ENCODE results near the gene HACD4.
"Not testable (repeated sequence)": the region's sequence is repeated elsewhere in the genome, so short reads cannot be mapped to it uniquely, and the experiment has no call there.

HACD4 gene

DNA sequence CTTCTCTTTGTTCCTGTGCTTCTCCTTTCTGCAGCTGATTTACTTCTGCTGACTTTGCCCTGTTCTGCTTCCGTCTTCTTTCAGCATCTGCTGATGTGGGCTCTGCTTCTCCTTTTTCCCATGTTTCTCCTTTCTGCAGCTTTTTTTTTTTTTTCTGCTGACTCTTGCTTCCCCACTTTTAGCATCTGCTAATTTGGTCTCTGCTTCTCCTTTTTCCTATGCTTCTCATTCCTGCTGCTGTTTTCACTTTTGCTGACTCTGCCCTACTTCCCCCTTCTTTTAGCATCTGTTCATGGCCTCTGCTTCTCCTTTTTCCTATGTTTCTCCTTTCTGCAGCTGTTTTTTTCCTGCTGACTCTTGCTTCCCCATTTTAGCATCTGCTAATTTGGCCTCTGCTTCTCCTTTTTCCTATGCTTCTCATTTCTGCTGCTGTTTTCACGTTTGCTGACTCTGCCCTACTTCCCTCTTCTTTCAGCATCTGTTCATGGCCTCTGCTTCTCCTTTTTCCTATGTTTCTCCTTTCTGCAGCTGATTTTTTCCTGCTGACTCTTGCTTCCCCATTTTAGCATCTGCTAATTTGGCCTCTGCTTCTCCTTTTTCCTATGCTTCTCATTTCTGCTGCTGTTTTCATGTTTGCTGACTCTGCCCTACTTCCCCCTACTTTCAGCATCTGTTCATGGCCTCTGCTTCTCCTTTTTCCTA, 58.0 kb downstream of the HACD4 start:
- DNase-seq (ENCODE audit: low read depth) = not testable (repeated sequence)

DNA sequence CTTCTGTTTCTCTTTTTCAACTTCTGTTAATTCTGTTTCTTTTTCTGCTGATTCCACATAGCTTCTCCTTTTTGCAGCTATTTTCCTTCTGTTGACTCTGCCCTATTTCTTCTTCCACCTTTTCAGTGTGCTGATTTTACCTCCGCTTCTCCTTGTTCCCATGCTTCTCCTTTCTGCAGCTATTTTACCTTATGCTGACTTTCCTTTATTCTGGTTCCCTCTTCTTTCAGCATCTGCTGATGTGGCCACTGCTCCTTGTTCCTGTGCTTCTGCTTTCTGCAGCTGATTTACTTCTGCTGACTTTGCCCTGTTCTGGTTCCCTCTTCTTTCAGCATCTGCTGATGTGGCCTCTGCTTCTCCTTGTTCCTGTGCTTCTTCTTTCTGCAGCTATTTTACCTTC, 58.8 kb downstream of the HACD4 start:
- no peak for DNase-seq (ENCODE audit: low read depth)

DNA sequence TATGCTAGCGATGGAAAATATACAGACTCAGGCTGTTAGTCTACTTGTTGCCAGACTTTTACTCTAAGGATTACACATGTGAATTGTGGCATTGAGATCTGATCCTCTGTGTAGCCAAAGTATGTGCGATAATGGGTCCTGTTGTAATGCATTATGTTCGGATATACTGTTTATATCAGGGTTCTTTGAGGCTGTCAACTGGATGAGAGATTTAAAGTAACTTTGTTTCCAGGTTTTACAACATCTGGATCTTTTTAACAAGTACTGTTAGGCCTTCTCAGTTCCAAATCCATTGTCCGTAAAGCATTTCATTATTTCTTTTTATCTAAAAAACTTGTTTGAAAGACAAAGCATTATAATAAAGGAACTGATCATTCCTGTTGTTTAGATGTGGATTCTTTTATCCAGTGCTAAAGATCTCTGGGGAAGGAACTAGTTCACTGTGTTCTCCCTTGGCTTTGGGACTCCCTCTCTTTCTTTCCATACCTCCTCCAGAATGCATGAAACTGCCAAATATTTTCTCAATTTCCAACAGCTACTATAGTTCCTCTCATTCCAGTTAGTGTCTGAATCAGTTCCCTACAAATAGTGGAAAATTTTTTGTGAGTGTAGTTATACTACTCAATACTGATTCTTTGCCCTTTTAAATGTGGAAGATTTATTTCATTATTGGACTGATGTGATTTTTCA, 68.8 kb downstream of the HACD4 start:
- no peak for DNase-seq (ENCODE audit: low read depth)

DNA sequence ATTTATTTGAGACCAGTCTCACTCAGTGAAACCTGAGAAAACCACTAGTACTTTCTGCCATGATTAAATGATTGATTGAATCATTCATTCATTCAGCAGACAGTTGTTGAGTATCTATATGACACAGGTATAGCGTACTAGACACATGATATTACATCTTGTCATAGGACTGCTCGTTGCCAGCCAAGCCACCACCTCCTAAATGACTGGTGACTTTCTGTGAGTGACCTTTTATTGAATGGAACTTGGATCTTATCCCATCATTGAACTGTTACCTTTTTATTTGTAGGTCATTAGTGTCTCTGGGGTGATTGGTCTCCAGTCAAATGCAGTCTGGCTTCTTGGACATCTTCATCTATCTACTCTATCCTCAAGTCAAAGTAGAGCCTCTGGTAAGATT, 80.7 kb downstream of the HACD4 start:
- DNase-seq (ENCODE audit: low read depth) = no peak
